OCI-LY1 (cell line): Measurements from ENCODE around the gene RAB3C.

Source experiments
- EZH2 ChIP-seq: fragments of 200-600 bp; sonication (generic), shearing (Covaris generic); IDR thresholded peaks from 2 replicates; pipeline ENCODE4 v1.8.0; 2017; ENCODE audit warnings: borderline replicate concordance, mixed run types, mild to moderate bottlenecking, antibody characterized with exemption, low read length, moderate library complexity, mixed read lengths
- TF ChIP-seq, protein P1 (sequence below): fragments of 200-600 bp; sonication (generic), shearing (Covaris generic); IDR thresholded peaks from 2 replicates; pipeline ENCODE4 v1.5.1; 2017; ENCODE audit warnings: mild to moderate bottlenecking, antibody characterized with exemption, low read length, moderate library complexity, mixed read lengths

DNA sequence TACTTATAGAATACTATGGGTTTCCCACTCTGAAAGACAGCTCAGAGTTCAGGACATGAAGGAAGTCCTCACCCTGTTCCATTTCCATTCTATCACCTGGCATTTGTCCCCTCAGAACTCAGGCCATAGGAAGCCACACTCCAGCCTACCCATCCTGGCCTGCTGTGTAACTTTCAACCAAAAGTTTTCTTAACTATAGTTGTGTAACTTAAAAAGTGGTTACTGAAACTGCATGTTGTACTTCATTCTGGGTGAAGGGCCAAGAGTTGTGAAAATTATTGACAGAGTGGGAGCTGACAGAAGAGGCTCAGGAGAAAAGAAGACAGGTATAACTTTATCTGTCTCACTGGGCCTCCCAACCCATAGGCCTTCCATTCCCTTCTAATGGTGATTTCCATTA, 212.5 kb downstream of the RAB3C start:
- TF ChIP-seq EZH2, result no peak
- TF ChIP-seq, protein P1, sequence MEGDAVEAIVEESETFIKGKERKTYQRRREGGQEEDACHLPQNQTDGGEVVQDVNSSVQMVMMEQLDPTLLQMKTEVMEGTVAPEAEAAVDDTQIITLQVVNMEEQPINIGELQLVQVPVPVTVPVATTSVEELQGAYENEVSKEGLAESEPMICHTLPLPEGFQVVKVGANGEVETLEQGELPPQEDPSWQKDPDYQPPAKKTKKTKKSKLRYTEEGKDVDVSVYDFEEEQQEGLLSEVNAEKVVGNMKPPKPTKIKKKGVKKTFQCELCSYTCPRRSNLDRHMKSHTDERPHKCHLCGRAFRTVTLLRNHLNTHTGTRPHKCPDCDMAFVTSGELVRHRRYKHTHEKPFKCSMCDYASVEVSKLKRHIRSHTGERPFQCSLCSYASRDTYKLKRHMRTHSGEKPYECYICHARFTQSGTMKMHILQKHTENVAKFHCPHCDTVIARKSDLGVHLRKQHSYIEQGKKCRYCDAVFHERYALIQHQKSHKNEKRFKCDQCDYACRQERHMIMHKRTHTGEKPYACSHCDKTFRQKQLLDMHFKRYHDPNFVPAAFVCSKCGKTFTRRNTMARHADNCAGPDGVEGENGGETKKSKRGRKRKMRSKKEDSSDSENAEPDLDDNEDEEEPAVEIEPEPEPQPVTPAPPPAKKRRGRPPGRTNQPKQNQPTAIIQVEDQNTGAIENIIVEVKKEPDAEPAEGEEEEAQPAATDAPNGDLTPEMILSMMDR, result no peak
